Lower leg skin (tissue), 4 donors: Measurements from ENCODE around the gene CPPED1. TPM values are rescaled to one million over a fixed set of nuclear protein-coding genes. Genes with fewer than 3 reads are reported as not detected.
A peak's percentile ranks its signal among the peaks of the same experiment; 100 is the strongest.

Experiments used
- DNase-seq, 2 donors: peaks; one replicate each; pipeline ENCODE4 v3.0.0-alpha.2; 2019; ENCODE audit warnings: low spot score in 2 of 2
- H3K4me3 ChIP-seq: fragments of 200-600 bp; sonication (generic); 2 replicates; pipeline ENCODE4 v1.5.1; 2017; ENCODE audit warnings: mild to moderate bottlenecking, low read depth; ENCODE audit not compliant: poor library complexity, severe bottlenecking
- CTCF ChIP-seq, 3 donors: fragments of 450-650 bp; IDR thresholded peaks; one replicate each; pipeline ENCODE4 v1.5.1; 2016; ENCODE audit warnings: antibody characterized with exemption in 3 of 3, mild to moderate bottlenecking in 3 of 3, moderate library complexity in 2 of 3
- POLR2A ChIP-seq, 2 donors: fragments of 450-650 bp; IDR thresholded peaks; one replicate each; pipeline ENCODE4 v1.6.1; 2016 to 2017; ENCODE audit warnings: antibody characterized with exemption in 2 of 2, mild to moderate bottlenecking in 1 of 2, moderate library complexity in 1 of 2
- WGBS, 2 donors: methylation state at CpG; one replicate each; pipeline ENCODE4 v1.1.5; 2018; 5-methylcytosine and 5-hydroxymethylcytosine counted together
- intact Hi-C: fragments of 100-400 bp; cut with DNase I; formaldehyde crosslinking; loops from one replicate; pipeline ENCODE4 v1.15.0; 2023; ENCODE audit warnings: low total_unique reads
- total RNA-seq, 4 donors: library from RNA; depleted of rRNA; stranded (reverse); fragments of >200 nt; gene quantifications; one replicate each; pipeline ENCODE4 v1.1.0, GENCODE V29; 2016

Gene CPPED1
- total RNA-seq, 4 donors from 2014 or later, result 5.4 to 11.6 (median 8.2) TPM

GRCh38 chr16:12651765-12652512, 151.7 kb downstream of the CPPED1 start:
- DNase-seq, result no peak
- intact Hi-C loops, result no loop called here
- TF ChIP-seq CTCF (IDR thresholded peaks at IDR 0.05) (no peak), POLR2A (IDR thresholded peaks at IDR 0.05) (no peak)
- no peak overlapping the region for H3K4me3 ChIP-seq
- WGBS, 2 donors, result 40 to 59% methylated on average over 16 of the region's 16 CpGs

- no peak for DNase-seq
- 83 to 89% methylated on average over 2 of the region's 2 CpGs for WGBS, 2 donors
- intact Hi-C loops, result no loop called here
- H3K4me3 ChIP-seq, result no peak overlapping the region
- TF ChIP-seq POLR2A (IDR thresholded peaks at IDR 0.05) (no peak), CTCF (IDR thresholded peaks at IDR 0.05) (no peak)
Observed at GRCh38 chr16:12649356-12649755, 154.3 kb downstream of the CPPED1 start.

GRCh38 chr16:12646490-12647274, 157.0 kb downstream of the CPPED1 start:
- no peak for TF ChIP-seq CTCF (IDR thresholded peaks at IDR 0.05)
- TF ChIP-seq POLR2A (IDR thresholded peaks at IDR 0.05), result no peak
- DNase-seq, result no peak
- no peak overlapping the region for H3K4me3 ChIP-seq
- intact Hi-C loops, result no loop called here
- 31 to 46% methylated on average over 10 of the region's 10 CpGs for WGBS, 2 donors

- intact Hi-C loops, result no loop called here
- WGBS, 2 donors, result 62 to 74% methylated on average over 4 of the region's 4 CpGs
- TF ChIP-seq POLR2A (IDR thresholded peaks at IDR 0.05) (no peak), CTCF (IDR thresholded peaks at IDR 0.05) (no peak)
- H3K4me3 ChIP-seq, result no peak overlapping the region
- DNase-seq, result no peak
Observed at GRCh38 chr16:12646098-12646489, 157.6 kb downstream of the CPPED1 start.

GRCh38 chr16:12643034-12643455, 160.6 kb downstream of the CPPED1 start:
- no peak overlapping the region for H3K4me3 ChIP-seq
- 90 to 93% methylated on average over 8 of the region's 8 CpGs for WGBS, 2 donors
- no peak for TF ChIP-seq POLR2A (IDR thresholded peaks at IDR 0.05)
- TF ChIP-seq CTCF (IDR thresholded peaks at IDR 0.05), result no peak
- peak in 1 of 2 donors; percentile 54 for DNase-seq
- intact Hi-C loops, result no loop called here
